ENCODE measurements around the gene BNIP3. TPM values are rescaled to one million over a fixed set of nuclear protein-coding genes. Genes with fewer than 3 reads are reported as not detected.

Gene BNIP3
- total RNA-seq, 2 donors from 2014 or later = 6.9 to 51.7 TPM

GRCh38 chr10:131942455-131942854, 39.3 kb downstream of the BNIP3 start:
- Histone ChIP-seq H3K4me1 (no peaks in the 10 kb centered on the region), H3K9me3 (no peaks in the 10 kb centered on the region), H3K27ac (no peak overlapping the region), H3K4me3 (no peak overlapping the region), H3K9ac (ENCODE audit: low read depth in 2 of 2, low read length in 2 of 2) (no peak overlapping the region), H3K27me3 (no peaks in the 10 kb centered on the region), H3K36me3 (no peaks in the 10 kb centered on the region)
- intact Hi-C loops (cut with DNase I) = no loop called here
- no peak for DNase-seq
- TF ChIP-seq CTCF (IDR thresholded peaks at IDR 0.05) = no peak

GRCh38 chr10:131938681-131939080, 43.0 kb downstream of the BNIP3 start:
- TF ChIP-seq CTCF (IDR thresholded peaks at IDR 0.05) = no peak

GRCh38 chr10:131937836-131938235, 43.9 kb downstream of the BNIP3 start:
- no peaks in the 10 kb centered on the region for H3K9me3 ChIP-seq
- H3K4me1 ChIP-seq = peaks cover 4% of the 10 kb centered on the region
- intact Hi-C loops (cut with DNase I) = no loop called here
- no peak for DNase-seq
- no peaks in the 10 kb centered on the region for H3K36me3 ChIP-seq
- no peak overlapping the region for H3K9ac ChIP-seq (ENCODE audit: low read depth in 2 of 2, low read length in 2 of 2)
- no peak overlapping the region for H3K27ac ChIP-seq
- no peak overlapping the region for H3K4me3 ChIP-seq
- H3K27me3 ChIP-seq = no peaks in the 10 kb centered on the region
- no peak for TF ChIP-seq CTCF (IDR thresholded peaks at IDR 0.05)

More at GRCh38 chr10:131938681-131939080, 43.0 kb downstream of the BNIP3 start:
- no peaks in the 10 kb centered on the region for H3K36me3 ChIP-seq
- DNase-seq = no peak
- H3K27ac ChIP-seq = no peak overlapping the region
- intact Hi-C loops (cut with DNase I) = no loop called here
- H3K4me1 ChIP-seq = no peaks in the 10 kb centered on the region
- H3K27me3 ChIP-seq = no peaks in the 10 kb centered on the region
- no peak overlapping the region for H3K4me3 ChIP-seq
- H3K9ac ChIP-seq (ENCODE audit: low read depth in 2 of 2, low read length in 2 of 2) = no peak overlapping the region
- no peaks in the 10 kb centered on the region for H3K9me3 ChIP-seq

GRCh38 chr10:131936736-131937135, 45.0 kb downstream of the BNIP3 start:
- no peak for TF ChIP-seq CTCF (IDR thresholded peaks at IDR 0.05)
- H3K9ac ChIP-seq (ENCODE audit: low read depth in 2 of 2, low read length in 2 of 2) = no peak overlapping the region
- peaks cover 4% of the 10 kb centered on the region for H3K4me1 ChIP-seq
- DNase-seq = no peak
- H3K4me3 ChIP-seq = no peak overlapping the region
- no peak overlapping the region for H3K27ac ChIP-seq
- H3K27me3 ChIP-seq = no peaks in the 10 kb centered on the region
- intact Hi-C loops (cut with DNase I) = no loop called here
- no peaks in the 10 kb centered on the region for H3K9me3 ChIP-seq
- no peaks in the 10 kb centered on the region for H3K36me3 ChIP-seq

- intact Hi-C loops (cut with DNase I) = no loop called here
- DNase-seq = no peak
- no peaks in the 10 kb centered on the region for H3K27me3 ChIP-seq
- TF ChIP-seq CTCF (IDR thresholded peaks at IDR 0.05) = no peak
- no peaks in the 10 kb centered on the region for H3K36me3 ChIP-seq
- no peak overlapping the region for H3K27ac ChIP-seq
- no peak overlapping the region for H3K4me3 ChIP-seq
- peaks cover 4% of the 10 kb centered on the region for H3K4me1 ChIP-seq
- no peaks in the 10 kb centered on the region for H3K9me3 ChIP-seq
- no peak overlapping the region for H3K9ac ChIP-seq (ENCODE audit: low read depth in 2 of 2, low read length in 2 of 2)
Measured at GRCh38 chr10:131936294-131936693, 45.4 kb downstream of the BNIP3 start.

- H3K36me3 ChIP-seq = no peaks in the 10 kb centered on the region
- H3K4me3 ChIP-seq = no peak overlapping the region
- H3K27me3 ChIP-seq = no peaks in the 10 kb centered on the region
- intact Hi-C loops (cut with DNase I) = no loop called here
- TF ChIP-seq CTCF (IDR thresholded peaks at IDR 0.05) = no peak
- no peaks in the 10 kb centered on the region for H3K9me3 ChIP-seq
- no peak for DNase-seq
- no peak overlapping the region for H3K9ac ChIP-seq (ENCODE audit: low read depth in 2 of 2, low read length in 2 of 2)
- peaks cover 4% of the 10 kb centered on the region for H3K4me1 ChIP-seq
- no peak overlapping the region for H3K27ac ChIP-seq
Measured at GRCh38 chr10:131935260-131935659, 46.5 kb downstream of the BNIP3 start.

Measured in colonic mucosa (tissue), 4 donors.